NCI-H2196 (cell line): ENCODE data around the gene CST11.

Experiments used
- DNase-seq: peaks from one replicate; lab custom pipeline; 2025; ENCODE audit not compliant: unreplicated experiment; lab: John Stamatoyannopoulos, UW

The CST11 gene

DNA sequence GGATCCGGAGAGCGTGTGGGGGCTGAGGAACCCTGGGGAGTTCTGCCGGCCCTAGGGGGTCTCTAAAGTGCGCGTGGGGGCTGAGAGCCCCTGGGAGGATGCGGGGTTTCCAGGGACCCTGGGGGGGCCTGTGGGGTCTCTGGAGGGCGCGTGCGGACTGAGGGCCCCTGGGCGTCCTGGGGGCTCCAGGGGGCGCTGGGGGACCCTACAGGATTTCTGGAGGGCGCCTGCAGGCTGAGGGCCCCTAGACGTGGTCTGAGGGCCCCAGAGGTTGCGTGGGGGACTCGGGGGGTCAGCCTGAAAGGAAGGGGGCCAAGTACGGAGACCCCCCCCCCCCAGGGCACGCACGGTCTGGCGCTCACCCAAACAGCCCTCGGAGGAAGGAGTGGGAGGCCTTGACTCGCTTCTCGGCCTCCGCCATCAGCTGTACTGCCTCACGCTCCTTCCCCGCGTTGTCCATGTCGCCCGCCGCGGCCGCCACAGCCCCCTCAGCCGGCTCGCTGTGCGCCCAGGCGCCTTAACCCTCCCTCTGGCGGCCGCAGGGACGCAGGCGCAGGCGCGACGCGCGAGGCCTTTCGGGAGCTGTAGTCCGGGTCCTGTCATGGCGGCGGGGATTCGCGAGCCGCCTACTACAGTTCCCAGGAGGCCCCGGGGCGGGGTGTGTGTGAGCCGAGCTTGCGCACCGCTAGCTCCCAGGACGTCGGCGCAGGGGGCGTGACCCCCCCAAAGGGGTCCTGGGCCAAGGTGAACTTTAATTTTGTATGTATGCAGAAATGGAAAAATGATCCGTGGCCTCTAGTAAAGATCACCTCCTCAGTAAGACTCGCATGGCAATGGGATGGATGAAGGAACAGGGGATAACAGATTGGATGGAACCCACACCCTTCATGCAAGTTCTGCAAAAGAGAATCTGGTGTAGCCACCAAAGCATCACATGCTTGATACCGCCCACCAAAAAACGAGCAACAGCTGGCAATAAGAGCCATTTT, 31.4 kb downstream of the CST11 start, which contains the start of gene NAPB:
Gene NAPB, minus strand, starts transcription at position 546 of the 989 bp plus-strand sequence. Its CDS starts 86 bp downstream, at position 460.
- DNase-seq: peak; percentile 94

- DNase-seq: peak; percentile 9
These were observed 32.4 kb downstream of the CST11 start for GRCh38 chr20:23419995-23420901.

DNA sequence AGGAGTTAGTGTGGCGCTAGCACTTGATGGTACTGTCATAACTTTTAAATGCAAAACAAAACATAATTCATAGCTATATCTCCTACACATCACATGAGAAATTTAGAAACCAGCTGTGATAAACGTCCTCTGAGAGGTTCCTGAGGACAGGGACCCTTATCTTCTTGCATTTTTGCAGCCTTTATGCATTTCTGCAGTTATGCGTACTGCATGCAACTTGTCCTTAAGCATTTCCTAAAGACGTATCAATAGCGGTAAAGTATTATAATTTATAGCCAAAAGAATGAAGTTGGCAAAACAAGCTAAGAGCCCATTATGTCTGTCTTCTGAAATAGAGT, 33.0 kb downstream of the CST11 start:
- DNase-seq: no peak

- DNase-seq: no peak
These were observed 34.8 kb downstream of the CST11 start for GRCh38 chr20:23417861-23418260.

DNA sequence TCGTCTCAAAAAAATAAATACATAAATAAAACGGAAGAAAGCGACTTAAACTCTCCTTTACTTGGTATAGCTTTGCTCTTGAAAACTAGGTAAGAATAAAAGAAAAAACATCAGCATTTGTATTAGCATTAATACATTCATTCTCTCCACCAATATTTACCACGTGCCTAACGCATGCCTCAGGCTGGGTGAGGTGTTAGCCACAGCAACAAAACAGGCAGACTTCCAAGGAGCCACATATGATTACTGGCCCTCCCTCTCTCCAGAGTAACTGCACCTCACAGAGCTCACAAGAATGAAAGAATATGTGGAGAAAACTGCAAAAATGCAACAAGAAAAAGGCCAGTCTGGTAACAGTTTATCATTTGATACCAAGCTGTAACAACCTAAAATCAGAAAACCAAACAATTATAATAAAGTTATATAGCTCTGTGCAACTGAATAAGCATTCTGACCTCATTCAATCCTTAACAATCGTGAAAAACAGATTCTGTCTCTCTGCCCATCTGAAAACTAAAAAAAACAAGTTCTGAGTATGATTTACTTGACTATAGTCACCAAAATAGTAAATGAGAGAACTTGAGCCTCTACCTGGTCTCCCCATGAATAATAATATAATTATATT, 36.6 kb downstream of the CST11 start:
- no peak for DNase-seq

- DNase-seq: no peak
These were observed 37.1 kb downstream of the CST11 start for GRCh38 chr20:23415555-23415954.

- no peak for DNase-seq
These were observed 38.0 kb downstream of the CST11 start for GRCh38 chr20:23414526-23415188.

DNA sequence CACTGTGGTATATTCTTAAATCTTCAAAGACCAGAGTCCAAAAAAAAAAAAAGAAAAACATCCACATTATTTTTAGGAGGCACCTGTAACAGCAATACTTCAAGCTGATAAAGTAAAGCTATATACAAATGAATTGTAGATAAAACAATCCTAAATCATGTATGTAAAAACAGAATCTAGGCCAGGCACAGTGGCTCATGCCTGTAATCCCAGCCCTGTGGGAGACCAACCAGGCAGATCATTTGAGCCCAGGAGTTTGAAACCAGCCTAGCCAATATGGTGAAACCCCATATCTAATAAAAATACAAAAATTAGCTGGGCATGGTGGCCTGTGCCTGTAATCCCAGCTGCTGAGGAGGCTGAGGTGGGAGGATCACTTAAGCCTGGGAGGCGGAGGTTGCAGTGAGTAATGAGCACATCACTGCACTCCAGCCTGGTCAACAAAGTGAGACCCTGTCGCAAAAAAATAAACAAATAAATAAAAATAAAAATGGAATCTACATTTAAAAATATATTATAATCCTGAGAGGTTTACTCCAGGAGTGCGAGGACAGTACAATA, 38.7 kb downstream of the CST11 start:
- DNase-seq: no peak

DNA sequence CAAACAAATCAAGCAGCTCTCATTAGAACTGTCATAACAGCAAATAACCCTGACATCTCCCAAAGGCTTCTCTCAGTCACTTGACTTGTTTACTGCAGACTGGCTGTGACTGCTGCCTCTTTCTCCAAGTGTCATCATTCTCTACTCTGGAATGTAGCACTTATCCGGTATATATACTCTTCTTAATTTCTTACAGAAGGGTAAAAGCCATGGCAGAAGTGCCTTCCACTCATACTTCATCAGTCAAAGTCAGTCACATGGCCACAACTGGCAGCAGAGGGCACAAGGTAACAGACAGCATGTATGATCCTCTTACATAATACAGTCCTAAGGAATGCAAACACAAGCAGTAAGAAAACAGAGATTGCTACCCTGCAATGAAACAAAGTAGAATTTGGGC, 40.6 kb downstream of the CST11 start:
- DNase-seq: no peak

- no peak for DNase-seq
These were observed 41.6 kb downstream of the CST11 start for GRCh38 chr20:23410916-23411695.

DNA sequence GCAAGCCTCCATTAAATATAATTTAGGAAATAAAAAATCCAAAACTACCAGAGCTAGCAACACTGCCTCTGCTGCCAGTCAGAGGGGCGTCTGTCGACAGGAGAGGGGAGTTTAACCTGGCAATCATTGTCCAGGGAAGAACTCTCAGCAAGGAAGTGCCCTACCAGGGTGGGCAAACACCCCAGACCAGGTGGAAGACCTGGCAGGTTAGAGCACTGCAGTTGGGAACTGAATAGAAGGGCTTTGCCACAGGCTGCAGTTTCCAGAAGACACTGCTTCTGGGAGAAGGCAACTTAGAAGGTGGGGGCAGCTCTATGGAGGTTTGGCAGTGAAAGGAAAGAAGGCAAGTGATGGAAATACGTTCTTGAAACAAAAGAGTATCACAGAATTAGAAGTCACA, 42.9 kb downstream of the CST11 start:
- no peak for DNase-seq

DNA sequence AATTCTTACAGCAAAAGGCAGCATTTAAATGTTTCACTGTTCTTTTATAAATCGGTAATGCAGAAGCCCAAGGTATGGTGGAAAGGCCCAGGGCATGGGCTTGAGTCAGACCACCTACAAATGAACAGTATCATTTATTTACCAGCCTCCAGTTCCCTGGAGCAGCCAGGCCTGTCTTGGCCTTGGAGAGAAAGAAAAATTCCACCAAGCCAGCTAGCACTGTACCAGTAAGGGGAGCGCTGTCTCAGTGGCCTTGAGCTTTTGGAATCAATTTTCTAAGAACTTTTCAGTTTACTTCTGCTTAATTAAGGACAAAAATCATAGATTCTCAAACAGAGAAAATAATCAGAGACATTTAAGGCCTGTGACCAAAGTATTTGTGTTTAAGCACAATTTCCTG, 43.7 kb downstream of the CST11 start:
- DNase-seq: no peak

DNA sequence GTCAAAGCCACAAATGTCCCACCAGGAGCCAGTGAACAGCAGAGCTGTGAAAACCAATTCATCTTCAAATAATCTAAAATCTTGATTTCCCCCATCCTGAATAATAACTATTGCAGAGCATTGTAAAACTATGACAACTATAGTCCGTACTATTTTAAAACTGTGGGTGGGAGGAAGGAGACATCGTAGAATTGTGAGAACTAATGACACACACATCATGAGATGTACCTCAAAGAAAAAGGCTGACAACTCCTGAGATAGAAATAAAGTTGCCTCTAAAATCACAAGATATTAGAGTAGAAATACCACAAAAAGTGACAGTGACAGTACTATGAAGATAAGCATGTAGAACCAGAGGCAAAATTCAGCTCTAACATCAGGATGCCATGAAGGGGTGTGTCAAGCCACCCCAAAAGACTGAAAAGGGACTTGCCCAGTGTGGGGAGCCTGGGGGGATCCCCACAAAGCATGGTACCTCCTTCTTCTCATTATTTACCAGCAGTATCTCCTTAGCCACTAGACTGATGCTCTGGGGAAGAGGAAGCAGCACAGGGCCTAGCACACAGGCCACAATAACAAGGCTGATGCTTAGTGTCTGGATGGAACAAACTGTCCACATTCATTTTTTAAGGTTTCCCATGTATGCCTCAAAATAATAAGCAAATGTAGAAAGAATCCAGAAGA, 44.8 kb downstream of the CST11 start:
- no peak for DNase-seq

GRCh38 chr20:23406880-23407279, 45.8 kb downstream of the CST11 start:
- no peak for DNase-seq

DNA sequence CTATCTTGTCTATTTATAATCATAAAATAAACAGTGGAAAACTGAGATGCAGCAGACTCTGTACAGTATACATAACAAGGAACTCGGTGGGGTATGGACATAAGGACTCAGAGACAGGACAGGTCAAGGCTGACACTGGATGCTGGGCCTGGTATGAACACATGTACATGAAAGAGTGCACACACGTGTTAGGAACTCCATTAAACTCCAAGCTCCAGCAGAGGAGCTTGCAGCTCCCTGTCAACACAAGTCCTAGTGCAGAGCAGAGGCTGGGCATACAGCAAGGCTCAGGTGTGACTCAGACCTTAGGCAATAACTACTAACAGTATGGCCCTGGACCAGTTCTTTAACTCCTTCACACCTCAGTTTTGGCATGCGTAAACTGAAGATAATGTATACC, 48.5 kb downstream of the CST11 start:
- DNase-seq: no peak

DNA sequence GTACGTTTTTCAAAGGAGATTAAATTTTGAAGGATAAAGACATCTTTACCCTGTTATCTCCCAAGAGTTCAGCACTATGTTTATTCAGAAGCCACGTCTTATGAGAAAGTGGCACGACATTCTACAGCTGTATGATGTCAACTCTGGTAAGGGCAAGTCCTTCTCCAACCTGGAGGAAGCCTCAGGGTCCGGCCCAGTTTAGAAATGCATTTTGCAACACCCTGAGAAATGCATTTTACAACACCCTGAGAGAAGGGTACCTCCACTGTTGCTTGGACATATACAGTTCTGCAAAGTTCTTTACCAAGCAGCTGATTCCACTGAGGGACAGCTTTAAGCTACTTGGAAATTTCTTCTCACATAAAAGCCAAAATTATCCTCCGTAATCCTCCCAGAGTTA, 48.9 kb downstream of the CST11 start:
- no peak for DNase-seq

GRCh38 chr20:23401051-23401450, 51.6 kb downstream of the CST11 start:
- DNase-seq: no peak
